GM18951 (cell line): ENCODE data around the gene NLRP3.
"Not testable (repeated sequence)": the region's sequence is repeated elsewhere in the genome, so short reads cannot be mapped to it uniquely, and the experiment has no call there.

Experiments used
- POLR2A ChIP-seq: IDR thresholded peaks from 4 replicates; pipeline ENCODE4 v1.6.1; 2011; ENCODE audit warnings: mild to moderate bottlenecking; ENCODE audit not compliant: insufficient read length, insufficient read depth; ENCODE audit errors: extremely low read depth
- in situ Hi-C: fragments of 300-500 bp; cut with MboI; formaldehyde crosslinking; loops from one replicate; pipeline ENCODE4 v1.12.0; 2022; ENCODE audit warnings: low sequenced_read_pairs, mixed read lengths, inconsistent platforms; ENCODE audit not compliant: unreplicated experiment

NLRP3 gene

DNA sequence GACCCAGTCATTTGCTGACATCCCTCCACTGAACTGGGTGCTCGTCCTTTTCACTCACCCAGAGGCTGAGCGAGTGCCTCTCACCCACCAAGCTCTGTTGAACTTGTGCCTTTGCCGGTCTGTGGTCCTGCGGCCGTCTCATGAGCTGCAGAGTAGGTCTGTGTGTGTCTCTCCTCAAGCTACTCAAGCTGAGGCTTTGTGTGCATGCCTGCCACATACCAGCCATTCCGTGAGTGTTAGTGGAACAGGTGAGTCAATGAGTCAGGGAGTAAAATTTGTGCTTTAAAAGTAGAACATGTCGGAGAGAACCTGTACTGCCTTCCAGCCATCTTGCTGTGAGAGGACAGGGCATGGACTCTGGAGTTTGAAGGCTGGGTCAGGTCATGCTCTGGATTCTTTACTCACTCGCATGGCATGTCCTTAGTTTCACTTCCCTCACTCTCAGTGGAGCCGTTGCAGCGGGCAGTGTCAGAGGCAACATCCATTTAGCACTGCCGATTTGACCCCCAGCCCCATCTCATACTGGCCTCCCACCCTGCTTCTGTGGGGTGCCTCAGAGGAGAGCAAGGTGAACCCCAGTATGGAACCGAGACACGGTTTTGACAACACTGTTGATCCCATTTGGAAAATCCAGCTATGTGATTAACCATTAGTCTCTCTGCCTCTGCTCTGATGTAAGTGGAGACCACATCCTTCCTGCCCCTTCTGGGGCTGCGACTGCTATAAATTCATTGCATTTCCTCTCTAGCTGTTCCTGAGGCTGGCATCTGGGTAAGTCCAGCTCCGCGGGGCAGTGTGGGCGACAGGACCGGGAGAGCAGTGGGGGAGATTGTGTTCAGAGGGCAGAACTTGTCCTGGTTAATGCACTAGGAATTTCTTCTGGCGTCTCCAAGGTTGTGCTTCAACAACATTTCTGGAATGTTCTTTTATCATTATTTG lies at the start of gene NLRP3:
Gene NLRP3, plus strand, starts transcription at position 751 of the 939 bp plus-strand sequence. CDS start 2,628 bp downstream, outside the sequence.
- in situ Hi-C loops = no loop called here

DNA sequence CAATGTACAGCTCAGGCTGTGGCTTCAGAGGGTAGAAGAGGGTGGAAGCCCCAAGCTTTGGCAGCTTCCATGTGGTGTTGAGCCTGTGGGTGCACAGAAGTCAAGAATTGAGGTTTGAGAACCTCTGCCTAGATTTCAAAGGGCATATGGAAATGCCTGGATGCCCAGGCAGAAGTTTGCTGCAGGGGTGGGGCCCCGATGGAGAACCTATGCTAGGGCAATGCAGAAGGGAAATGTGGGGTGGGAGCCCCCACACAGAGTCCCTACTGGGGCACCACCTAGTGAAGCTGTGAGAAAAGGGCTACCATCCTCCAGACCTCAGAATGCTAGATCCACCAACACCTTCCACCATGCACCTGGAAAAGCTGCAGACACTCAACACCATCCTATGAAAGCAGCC lies 49.6 kb upstream of the NLRP3 start:
- in situ Hi-C loops = not testable (repeated sequence)

More for the DNA sequence above, at the start of gene NLRP3:
- no peak for TF ChIP-seq POLR2A

DNA sequence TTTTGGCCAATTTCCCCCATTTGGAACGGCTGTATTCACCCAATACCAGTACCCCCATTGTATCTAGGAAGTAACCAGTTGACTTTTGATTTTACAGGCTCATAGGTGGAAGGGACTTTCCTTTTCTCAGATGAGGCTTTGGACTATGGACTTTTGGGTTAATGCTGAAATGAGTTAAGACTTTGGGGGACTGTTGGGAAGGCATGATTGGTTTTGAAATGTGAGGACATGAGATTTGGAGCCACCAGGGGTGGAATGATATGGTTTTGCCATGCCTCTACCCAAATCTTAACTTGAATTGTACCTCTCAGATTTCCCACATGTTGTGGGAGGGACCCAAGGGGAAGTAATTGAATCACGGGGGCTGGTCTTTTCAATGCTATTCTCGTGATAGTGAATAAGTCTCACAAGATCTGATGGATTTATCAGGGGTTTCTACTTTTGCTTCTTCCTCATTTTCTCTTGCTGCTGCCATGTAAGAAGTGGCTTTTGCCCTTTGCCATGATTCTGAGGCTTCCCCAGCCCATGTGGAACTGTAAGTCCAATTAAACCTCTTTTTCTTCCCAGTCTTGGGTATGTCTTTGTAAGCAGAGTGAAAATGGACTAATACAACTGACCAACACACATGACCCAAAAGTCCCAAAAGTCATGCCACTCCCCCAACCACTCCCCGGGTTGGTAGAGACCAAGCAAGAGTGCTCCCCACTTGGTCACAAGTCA lies 48.9 kb upstream of the NLRP3 start:
- no peak for TF ChIP-seq POLR2A
- in situ Hi-C loops = no loop called here

DNA sequence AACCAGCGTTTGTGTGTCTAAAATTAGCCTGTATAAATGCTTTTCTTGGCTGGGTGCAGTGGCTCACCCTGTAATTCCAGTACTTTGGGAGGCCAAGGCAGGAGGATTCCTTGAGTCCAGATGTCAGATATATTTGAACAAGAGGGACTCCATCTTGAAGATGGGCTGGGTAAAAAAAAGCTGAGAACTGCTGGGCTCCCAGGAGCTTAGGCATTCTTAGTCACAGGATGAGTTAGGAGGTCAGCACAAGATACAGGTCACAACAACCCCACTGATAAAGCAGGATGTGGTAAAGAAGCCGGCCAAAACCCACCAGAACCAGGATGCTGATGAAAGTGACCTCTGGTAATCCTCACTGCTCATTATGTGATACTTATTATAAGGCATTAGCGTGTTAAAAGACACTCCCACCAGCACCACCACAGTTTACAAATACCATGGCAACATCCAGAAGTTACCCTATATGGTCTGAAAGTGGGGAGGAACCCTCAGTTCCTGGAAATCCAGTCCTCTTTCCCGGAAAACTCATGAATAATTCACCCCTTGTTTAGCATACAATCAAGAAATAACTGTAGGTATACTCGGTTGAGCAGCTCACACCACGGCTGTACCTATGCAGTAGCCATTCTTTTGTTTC lies 48.1 kb upstream of the NLRP3 start:
- TF ChIP-seq POLR2A = no peak
- in situ Hi-C loops = no loop called here

DNA sequence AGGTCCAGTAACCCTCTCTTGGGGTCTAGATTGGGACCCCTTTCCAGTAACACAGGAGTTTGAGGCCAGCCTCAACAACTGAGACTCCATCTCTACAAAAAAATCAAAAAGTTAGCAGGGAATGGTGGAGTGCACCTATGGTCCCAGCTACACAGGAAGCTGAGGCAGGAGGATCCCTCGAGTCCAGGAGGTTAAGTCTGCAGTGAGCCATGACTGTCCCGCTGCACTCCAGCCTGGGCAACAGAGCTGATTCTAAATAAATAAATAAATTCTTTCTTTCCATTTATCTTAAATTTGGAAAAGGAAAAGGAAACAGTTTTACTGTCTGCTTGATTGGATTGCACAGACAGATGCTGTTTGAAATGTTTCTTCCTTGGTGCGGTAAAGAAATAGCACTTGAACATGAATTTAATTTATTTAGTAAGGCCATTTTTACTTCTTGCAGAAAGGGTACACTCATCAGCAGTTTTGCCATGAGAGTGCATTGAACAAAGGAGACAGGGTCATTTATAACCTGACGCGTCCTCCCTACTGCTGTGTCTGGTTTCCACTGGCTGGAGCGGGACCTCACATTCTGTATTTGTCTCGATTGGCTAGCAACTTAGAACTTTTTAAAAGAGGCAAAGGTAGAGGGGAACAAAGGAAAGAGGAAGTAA lies 47.4 kb upstream of the NLRP3 start:
- no peak for TF ChIP-seq POLR2A
- in situ Hi-C loops = no loop called here

DNA sequence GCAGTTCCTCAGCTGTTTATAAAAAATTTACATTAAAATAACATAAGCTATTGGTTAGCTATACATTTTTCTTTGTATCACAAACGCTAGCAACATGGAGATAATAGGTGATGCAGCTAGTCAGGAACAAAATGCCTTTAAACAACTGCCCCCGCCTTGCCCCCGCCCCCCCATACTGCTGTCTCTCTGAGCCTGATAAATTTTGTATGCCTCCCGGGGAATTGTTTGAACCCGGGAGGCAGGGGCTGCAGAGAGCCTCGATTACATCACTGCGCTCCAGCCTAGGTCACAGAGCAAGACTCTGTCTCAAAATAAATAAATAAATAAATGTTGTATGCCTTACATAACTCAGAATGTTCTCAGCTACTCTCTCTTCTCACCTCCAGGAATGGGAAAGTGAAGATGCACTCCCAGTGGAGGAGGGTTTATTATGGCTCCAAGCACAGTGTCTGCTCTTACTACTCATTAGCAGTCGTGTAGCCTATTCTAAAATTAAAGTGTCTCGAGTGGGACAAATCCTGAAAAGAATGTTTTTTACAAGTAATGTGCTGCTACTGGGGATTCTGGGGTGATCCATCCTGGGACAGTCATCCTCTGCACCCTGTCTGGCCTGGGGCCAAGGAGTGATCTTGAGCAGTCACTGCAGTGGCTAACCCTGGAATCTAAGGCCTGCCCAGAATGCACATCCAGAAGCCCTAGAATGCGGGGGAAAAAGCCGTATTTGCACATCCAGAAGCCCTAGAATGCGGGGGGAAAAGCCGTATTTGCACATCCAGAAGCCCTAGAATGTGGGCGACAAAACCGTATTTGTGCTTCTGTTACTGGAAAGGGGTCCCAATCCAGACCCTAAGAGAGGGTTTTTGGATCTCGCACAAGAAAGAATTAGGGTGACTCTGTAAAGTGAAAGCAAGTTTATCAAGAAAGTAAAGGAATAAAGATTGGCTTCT lies 44.9 kb upstream of the NLRP3 start:
- in situ Hi-C loops = no loop called here

DNA sequence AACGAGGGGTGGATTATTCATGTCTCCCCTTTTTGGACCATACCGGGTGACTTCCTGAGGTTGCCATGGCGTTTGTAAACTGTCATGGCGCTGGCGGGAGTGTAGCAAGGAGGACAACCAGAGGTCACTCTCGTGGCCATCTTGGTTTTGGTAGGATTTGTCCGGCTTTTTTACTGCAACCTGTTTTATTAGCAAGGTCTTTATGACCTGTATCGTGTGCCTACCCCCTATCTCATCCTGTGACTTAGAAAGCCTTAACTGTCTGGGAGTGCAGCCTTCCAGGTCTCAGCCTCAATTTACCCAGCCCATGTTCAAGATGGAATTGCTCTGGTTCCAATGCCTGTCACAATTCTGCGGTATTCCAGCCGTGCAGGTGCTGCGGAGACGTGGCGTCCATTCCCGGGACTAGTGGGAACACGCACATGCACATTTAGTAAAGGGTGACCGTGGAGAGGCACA lies 44.1 kb upstream of the NLRP3 start:
- no peak for TF ChIP-seq POLR2A

More for the DNA sequence above, 44.9 kb upstream of the NLRP3 start:
- no peak for TF ChIP-seq POLR2A

DNA sequence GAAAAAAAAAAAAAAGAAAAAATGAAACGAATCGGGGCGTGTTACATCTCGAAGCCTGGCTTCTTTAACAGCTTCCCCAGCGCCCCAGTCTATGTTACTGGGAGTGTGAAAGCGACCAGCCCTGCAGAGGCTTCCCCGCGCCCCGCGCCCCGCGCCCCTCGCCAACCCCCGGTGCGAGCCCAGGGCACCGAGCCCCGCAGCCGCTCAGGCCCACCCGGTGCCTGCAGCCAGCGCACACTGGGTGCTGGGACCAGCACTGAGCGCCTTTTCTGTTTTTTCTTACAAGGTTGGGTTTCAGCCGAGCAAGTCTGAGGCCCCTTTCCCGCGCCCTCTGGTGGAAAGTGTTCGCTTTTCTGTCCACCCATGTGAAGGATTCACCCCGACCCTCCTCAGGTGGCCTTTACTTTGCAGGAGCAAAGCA lies 42.2 kb upstream of the NLRP3 start:
- in situ Hi-C loops = no loop called here
- no peak for TF ChIP-seq POLR2A

More for the DNA sequence above, 44.1 kb upstream of the NLRP3 start:
- in situ Hi-C loops = no loop called here

DNA sequence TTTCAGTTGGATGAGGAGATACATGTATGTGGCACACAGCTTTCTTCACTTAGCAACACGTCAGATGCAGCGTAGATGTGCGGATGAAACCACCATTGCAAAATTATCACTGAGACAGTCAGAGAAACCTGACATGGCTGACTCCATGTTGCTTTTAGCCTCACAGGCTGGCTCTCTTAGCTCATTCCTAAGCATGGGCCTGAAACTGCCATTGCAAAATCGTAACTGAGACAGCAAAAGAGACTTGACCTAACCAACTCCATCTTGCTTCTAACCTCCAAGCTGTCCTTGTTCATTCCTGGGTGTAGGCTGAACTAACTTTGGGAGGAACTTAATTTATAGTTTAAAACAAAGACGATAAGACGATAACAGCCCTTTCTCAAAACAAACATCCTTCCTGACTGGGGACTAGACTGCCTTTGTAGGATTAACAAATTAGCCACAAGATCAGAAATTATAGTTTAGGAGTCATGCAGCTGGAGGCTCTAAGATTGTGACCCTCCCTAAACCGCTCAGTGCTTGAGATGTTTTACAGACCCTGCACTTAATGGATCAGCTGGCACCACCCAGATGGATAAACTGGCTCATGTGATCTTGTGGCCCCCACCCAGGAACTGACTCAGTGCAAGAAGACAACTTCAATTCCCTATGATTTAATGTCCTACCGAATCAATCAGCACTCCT lies 41.2 kb upstream of the NLRP3 start:
- in situ Hi-C loops = loop anchor here (25.0 kb wide), 1 partner anchor 213 kb away; the partner anchor contains the start of gene OR2G2

DNA sequence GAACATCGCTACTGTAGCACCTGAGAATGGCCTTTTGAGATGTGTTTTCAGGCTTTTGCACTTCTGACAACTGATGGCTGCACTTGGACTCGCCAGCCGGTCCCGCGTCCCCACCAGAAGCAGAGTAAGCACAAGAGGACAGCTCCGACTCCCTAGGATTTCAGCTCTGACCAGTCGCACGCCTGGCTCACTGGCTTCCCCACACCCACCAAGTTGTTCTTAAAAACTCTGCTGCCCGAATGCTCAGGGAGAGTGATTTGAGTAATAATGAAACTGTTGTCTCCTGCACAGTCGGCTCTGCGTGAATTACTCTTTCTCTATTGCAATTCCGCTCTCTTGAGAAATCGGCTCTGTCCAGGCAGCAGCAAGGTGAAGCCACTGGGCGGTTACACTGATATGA lies 40.2 kb upstream of the NLRP3 start:
- no peak for TF ChIP-seq POLR2A
- in situ Hi-C loops = loop anchor here (25.0 kb wide), 1 partner anchor 212 kb away; the partner anchor contains the start of gene OR2G2

DNA sequence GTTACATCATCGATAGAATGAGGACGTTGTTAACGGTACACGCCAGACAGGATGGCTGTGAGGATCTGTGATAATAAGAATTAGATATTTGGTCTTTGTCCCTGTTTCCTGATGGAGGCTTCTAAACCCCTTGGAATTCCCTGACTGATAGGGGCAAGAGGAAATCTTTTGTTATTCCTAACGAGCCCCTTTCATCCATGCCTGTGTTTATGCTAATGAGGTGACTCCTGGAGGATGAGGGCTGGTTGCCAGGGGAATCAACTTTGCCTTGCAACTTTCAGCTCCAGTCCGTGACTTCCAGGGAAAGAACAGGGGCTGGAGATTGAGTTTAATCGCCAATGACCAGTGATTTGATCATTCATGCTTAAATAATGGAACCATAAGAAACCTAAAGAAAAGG lies 39.3 kb upstream of the NLRP3 start:
- TF ChIP-seq POLR2A = no peak
- in situ Hi-C loops = loop anchor here (25.0 kb wide), 1 partner anchor 211 kb away; the partner anchor contains the start of gene OR2G2

DNA sequence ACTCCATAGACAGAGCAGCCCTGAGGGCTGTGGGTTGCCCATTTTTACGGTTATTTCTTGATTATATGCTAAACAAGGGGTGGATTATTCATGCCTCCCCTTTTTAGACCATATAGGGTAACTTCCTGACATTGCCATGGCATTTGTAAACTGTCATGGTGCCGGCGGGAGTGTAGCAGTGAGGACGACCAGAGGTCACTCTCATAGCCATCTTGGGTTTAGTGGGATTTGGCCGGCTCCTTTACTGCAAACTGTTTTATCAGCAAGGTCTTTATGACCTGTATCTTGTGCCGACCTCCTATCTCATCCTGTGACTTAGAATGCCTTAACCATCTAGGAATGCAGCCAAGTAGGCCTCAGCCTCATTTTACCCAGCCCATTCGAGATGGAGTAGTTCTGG lies 38.3 kb upstream of the NLRP3 start:
- in situ Hi-C loops = loop anchor here (25.0 kb wide), 1 partner anchor 210 kb away; the partner anchor contains the start of gene OR2G2
